ELF-1 (cell line): ENCODE results near the gene SLC6A13.
A peak's percentile ranks its signal among the peaks of the same experiment; 100 is the strongest.

ENCODE experiments used
- DNase-seq: peaks from one replicate; pipeline ENCODE4 v3.0.0-alpha.2; 2016; ENCODE audit warnings: low read depth, low spot score

Gene SLC6A13

DNA sequence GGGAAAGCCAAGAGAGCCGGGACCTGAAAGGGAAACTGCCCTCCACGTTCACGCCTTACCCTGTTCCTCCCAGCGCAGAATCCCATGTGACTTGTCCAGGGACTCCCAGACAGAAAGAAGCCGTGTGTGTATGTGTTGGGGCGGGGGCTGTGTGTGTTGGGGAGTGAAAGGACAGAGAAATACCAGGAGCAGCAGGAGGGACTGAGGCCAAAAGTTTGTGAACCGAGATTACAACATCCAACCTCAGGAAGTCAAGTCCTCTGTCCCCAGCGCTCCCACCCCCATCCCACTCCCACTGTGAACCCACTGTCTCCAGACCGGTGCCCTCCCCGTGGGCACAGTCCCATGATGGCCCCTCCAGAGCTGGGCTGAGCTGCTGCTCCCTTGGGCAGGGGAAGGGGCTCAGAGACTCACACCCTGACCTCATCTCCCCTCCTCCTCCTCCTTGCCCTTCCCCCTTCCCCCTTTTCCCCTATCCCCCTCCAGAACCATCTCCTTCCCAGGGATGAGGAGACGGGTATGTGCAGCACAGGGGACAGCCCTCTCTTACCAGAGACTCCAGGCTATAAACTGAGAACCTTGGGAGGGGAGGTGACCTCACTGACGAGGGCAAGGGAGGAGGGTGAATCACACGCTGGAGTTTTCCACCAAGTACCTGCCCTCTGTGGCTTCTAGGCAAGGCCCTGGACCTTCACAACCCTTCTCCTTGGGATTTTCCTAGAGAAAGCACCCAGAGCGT lies 48.5 kb downstream of the SLC6A13 start, which contains the start of gene SLC6A12:
SLC6A12 (minus strand) TSS at position 155 of the 739 bp plus-strand sequence. CDS start 4,171 bp downstream, outside the sequence.
- DNase-seq, result no peak

DNA sequence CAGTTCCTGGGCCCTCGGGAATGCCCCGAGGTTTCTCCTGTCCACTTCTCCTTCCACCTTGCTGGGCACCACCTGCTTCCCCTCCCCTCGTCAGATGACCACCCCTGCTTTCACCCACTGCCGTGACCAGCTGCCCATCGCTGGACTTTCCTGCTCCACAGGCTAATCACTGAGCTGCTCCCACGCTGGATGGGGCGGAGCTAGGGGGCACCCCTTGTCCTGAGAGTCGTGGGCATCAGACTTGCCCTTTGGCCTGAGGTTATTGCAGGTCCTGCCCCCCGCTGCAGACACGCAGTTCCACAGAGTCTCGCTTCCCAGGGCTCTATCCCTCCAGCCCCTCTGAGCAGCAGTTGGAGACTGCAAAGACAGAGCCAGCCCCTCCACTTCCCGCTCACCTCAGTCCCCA lies 49.1 kb downstream of the SLC6A13 start:
- no peak for DNase-seq

DNA sequence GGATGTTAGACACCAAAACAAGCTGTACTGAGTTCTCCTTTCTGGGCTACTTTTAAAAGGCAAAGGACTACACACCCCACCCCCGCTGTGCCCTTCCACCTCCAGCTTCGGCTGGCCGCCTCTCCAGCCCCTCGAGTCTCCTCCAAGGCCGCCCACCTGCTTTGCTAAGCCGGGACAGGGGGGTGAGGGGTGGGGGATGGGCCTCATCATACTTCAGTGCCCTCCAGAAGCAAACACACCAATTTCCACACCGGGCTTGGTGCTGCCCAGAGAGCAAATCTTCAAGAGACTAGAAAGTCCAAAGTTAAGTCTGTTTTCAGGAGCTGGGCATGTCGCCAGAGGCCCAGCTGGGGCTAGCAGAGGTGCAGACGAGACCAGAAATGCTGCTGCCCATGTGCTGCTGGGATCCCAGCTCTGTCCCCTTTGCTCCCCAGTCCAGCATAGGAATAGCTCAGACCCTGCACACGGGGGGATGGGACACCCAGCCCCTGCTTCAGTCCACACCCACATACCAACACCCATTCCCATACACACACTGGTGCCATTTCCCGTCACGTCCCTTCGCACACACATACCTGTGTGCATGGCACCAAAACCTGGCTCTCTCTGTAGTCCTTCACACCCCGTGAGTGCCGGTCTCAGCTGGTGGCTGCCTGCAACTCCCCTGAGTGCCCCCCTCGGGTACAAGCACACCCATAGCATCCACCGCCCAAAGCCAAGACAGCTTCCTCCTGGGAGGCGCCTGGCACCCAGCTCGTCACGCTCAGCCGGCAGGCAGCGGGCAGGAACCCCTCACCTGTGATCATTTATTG lies 49.7 kb downstream of the SLC6A13 start:
- no peak for DNase-seq

DNA sequence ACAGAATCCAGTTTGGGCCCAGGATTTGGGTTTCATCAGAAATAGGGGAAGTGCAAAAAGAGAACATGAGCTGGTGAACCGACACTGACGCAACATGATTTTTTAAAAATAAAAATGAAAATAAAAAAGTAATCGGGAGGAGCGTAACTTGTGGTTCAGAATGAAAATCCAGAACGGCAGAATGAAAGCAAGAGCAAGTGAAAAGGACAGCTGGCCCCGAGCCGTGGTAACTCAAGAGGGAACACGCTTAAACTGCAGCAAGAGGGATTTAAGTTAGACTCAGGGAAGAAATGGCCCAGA lies 50.3 kb downstream of the SLC6A13 start:
- no peak for DNase-seq

DNA sequence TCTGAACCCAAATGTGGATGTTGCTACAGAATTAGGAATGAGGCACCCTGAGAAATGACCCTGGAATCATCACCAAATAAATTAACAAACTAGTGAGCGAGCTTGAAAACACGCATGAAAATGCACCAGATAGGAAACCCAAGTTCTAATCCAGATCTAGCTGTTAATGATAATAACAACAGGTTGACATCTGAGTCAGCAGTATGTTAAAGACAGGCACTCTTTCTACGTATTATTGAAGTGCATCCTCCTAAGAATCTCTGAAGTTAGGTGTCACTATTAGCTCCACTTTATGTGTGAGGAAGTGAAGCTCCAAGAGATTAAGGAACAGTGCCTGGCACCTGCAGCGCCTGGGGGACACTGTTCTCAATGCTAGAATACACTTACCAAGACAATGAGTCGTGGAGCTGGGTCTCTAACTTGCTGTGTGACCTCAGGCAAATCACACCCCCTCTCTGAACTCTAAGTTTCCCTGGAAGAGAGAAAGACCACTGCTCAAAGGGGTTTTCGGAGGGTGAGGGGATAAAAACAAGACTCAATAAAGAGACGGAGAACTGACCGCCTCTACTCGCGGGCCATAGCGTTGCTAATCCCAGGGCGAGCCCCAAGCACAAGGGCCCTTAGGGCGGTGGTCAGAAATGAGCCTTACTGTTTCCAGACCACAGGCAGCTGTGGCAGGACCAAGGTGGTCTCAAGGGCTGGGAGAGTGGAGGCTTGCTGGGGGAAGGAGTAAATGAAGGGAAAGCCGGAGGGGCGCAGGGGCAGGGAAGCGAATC lies 50.8 kb downstream of the SLC6A13 start:
- peak; percentile 62 for DNase-seq

DNA sequence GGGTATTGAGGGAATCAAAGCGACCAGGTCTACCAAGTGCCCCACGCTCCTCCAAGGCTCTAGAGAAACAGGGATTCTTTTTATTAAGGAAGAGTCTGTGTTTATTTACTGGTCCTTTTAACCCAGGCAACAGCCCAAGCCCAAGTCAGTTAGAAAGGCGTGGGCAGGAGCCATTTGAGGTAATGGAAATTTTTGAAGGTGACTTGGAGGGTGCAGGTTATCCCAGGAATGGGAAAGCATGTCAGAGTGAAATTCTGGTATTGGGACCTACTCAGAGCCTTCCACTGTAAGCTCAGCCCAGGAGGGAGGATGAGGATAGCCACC lies 51.5 kb downstream of the SLC6A13 start:
- DNase-seq, result no peak

DNA sequence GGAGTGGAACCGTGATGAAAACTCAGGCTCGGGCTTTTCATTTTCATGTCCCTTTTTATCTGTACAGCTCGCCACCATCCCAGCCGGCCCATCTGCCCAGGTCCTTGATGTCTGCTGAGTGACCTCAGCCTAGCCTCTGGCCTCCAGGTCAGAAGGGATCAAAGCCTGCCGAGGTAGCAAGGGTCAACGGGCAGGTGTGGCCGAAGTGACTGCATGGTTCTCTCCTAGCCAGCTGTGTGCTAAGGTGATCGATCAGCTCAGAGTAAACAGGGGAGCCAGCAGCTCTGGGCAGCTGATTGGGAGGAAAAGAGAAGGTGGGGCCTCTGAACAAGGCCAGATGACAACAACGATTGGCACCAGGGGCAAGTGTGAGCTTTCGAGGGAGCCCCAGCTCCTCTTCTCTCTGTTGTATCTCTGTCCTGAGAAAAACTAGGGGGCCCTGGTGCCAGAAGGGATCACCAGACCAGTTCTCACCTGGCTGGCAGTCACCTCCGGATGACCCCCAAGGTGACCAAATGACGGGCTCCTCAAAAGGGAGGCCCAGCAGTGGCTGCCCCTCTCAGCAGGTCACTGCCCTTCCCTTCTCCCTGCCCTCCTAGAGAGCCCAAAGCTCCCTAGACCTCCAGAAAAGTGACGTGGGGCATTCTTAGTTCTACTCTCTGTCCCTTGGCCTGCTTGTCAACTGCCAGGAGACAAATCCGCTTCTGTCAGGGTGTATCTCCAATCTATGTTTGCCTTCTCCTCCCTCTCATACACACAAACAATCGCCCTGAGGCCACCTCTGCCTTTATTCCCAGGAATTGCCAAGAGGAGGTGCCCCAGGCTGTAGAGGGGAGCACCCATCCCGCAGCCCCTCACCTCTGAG lies 52.1 kb downstream of the SLC6A13 start:
- no peak for DNase-seq

DNA sequence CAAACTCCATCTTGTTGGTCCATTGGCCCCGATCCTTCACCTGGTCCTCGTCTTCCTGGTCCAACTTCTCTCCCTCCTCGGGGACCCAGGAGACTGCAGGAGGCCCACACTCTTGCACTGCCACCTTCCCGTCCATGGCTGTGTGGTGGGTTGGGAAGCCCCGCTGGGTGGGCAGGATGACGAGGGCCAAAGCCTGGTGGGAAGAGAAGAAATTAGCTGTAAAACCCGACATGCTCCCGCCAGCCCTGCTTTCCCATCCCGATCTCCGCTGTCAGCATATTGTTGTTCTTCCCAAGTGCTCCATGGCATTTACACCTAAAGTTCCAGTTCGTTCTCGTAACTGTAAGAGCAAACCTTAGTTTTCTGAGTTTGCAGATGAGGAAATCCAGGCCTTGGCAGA lies 52.8 kb downstream of the SLC6A13 start:
- DNase-seq, result no peak

DNA sequence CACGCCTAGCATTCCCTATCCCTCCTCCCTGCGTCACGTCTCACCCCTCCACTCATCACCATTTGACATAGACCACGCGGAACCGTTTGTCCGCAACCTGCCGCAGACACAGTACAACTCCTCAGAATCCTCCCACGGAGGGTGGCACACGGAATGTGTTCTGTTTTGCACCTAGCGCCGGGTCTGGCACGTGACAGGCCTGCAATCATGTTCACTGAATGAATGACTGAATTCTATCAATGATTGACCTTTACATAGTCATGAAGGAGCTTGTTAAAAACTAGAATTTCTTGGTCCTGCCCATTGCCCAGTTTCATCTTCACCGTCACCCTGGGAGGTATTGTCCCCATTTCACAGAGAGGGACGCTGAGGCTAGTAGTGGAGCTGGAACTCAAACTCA lies 53.4 kb downstream of the SLC6A13 start:
- no peak for DNase-seq

DNA sequence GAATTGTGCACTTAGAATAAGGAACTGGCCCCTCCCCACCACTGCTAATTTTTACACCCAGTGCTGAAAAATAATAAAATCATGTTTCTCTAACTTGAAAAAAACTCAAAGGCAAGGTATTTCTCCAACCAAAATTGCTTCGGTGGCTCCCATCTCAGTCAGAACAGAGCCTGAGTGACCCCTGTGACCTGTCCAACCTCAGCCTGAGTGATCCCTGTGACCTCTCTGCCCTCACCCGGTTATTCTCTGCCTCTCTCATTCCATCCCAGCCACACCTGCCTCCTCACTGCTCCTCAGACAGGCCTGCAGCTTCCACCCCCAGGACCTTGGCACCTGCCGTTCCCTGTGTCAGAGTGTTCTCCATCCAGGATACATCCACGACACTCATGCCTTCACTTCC lies 53.8 kb downstream of the SLC6A13 start:
- DNase-seq, result no peak

DNA sequence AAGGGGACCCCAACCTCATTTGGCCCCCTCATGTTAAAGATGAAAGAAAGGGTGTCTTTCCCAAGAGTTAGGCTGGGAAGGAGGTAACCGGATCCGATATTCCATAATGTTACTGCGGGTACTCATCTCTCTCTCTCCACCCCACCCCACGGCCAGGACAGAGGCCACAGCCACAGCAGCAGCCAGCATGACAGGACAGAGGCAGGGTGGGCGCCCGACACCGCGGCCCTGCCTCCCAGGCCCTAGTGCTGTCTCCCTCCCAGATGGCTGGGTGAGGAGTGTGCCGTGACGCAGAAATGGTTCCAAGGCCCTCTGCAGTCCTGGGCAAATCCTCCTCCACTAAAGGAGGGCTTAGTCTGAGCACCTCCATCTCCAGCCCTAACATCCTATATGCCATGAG lies 54.8 kb downstream of the SLC6A13 start:
- no peak for DNase-seq

DNA sequence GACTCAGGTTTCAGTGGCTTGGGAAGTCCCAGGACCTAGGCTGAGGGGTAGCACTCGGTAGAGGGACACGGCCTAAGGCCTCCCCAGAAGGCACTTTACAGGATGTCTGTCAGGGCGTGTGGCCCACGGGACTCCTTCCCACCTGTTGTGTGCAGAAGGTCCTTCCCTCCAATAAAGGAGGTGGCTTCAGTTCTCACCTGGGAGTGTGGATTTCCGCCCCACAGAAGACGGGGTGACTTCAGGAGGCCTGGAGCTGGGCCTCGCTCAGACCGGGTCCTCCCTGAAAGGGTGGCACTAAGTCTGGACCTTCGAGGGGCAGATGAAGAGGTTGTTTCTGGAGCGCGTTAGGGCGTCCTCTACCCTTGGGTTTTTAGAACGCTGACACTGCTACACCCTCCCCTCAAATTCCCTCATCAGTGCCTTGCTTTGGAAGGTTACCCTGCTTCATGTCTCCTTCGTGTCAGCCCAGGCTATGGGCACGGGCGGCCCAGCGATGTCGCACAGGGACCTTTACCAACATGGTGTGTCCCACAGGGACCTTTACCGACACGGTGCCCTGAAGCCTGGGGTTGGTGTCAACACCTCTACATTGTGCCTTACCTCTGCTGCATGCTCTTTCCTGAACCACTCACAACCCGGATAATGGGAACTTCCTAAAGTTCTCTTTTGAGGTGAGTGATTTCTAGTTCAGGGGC lies 55.7 kb downstream of the SLC6A13 start:
- DNase-seq, result no peak

DNA sequence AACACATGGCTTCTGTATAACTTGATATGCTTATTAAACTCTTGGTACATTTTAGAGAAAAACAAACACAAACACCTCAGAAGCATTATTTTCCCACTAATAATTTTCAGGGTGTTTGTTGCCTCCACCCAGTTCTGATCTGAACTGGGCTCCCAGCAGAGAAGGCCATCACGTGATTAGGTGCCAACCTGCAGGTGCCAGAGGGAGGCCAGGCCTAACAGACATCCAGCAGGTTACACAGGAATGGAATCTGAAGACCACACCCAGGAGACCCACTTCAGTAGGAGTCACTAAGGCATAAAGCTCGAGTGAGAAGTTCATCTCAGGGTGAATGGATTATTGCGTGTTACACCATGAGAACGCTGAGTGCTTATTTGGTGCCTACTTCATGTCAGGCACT lies 57.6 kb downstream of the SLC6A13 start:
- no peak for DNase-seq

DNA sequence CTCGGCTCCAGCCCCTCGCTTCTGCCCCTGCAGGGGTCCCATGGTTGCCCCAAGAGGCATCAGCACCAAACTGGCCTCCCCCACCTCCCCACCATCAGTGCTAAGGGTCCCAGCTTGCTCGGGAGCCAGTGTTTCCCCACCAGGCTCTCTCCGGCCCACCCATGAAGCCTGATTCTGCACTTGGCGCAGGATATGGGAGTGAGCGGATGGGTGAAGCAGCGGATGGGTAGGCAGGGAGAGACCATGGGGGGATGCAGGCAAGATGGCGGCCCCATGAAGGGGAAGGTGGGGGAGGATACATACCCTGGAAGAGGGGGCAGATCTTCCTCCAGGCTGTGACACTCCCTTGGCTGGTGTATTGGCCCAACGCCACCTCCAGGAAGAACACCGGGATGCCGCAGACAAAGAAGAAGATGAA lies 58.4 kb downstream of the SLC6A13 start:
- no peak for DNase-seq

DNA sequence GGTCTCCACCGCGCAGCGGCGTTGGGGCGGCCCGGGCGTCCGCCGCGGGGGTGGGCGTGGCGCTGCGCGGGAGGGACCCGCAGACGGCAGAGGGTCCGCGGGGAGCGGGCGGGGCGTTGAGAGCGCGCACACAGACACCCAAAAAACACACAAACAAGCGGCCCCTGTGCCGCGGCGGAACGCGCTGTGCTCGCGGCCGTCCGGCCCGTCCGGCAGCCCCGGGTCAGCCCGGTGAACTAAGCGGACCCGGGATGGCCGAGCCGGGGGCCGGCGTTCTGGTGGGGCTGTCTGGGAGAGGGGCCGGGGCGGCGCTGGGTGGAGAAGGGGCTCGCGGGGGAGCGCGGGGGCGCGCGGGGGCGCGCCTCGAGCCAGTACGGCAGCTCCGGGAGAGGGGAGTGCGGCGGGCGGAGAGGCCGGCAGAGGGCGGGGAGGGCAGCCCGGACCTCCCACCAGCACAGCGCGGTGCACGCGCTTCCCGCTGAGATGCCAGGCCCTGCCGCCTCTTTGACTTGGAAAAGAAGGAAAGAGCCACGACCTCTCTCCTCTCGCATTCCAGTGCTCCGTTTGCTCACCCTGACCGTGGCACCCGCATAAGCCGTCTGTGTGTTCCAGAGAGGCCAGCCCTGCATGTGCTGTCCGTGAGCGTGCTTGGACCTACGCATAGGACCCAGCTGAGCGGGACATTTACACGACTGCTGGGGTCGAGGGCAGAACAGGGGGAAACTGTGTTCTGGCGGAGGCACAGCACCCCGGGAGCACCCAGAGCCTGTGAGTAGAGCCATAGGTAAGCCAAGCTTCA lies 59.0 kb downstream of the SLC6A13 start:
- no peak for DNase-seq

DNA sequence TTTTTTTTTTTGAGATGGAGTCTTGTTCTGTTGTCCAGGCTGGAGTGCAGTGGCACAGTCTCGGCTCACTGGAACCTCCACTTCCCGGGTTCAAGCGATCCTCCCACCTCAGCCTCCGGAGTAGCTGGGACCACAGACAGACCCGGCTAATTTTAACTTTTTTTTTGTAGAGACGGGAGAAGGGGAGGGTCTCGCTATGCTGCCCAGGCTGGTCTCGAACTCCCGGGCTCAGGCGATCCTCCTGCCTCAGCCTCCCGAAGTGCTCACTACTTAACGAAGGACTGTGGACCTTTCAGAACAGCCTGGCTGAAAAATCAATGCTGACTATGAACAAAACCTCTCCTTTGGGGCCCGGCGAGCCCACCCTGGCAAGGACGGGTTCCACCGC lies 59.6 kb downstream of the SLC6A13 start:
- DNase-seq, result no peak

DNA sequence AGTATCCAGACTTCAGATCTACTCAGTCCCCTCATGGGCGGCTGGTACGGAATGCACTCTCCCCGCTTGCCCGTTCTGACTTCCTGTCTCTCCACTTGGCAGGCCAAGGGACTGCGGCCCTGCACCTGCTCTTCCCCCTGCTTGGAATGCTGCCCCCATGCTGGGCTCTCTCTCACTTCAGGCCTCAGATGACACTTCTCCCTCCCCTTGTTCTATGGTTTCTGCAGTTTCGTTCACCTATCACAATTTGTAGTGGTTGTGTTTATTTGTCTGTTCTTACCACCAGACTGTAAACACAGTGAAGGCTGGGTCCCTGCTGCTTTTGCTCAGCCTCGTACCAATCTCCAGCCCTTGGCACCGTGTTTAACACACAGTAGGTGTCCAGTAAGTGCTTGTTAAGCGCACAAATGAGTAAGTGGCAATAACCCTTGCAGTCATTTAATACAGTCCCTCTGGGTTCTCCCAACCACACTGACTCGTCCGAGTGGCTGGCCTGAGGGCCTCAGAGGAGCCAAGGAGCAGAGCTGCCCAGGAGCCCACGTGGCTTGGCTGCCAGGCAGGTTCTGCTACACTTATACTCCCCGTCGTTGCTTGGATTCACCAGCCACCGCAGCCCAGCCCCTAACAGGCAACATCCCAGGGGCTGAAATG lies 60.4 kb downstream of the SLC6A13 start:
- peak; percentile 55 for DNase-seq

DNA sequence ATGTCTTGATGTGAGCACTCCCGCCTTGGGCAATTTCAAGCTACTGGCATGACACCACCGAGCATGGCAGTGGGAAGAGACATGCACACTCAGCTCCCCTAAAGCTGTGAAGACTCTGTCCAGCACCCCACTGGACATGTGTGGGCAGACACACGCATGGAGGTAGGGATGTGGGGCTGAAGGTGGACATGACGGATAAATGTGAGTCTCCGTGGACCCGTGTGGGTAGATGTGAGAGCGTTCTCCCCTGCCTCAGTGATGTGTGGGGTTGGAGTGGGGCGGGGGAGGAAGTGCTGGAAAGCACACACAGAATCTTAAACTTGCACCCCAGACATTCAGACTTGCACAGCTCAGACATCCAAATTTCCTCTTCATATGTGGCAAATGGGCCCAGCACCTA lies 61.3 kb downstream of the SLC6A13 start:
- DNase-seq, result no peak

DNA sequence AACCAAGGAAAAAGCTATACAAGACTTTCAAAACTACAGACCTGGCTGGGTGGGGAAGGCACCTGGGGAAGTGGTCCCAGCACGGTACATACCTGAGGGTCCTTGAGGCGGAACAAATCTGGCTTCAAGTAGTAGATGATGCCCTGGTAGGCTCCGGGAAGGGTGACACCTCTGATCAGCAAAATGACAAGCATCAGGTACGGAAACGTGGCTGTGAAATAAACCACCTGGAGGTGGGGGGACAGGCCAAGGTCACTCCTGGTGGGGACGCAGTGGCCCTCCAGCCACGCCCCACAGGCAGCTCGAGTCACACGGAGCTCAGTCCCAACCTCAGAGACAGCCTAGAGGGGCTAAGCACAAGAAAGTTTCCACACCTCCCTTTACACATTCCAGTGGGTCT lies 63.9 kb downstream of the SLC6A13 start:
- no peak for DNase-seq
